Epithelial cell of proximal tubule (primary cell): ENCODE data around the gene HIRA. TPM values are rescaled to one million over a fixed set of nuclear protein-coding genes. Genes with fewer than 3 reads are reported as not detected.

Experiments used
- DNase-seq: peaks from one replicate; pipeline ENCODE4 v3.0.0-alpha.2; 2011; ENCODE audit warnings: low read depth
- H3K4me3 ChIP-seq: 2 replicates; pipeline ENCODE4 v1.5.1; 2011; ENCODE audit warnings: low read depth, mild to moderate bottlenecking, low read length
- total RNA-seq: library from RNA; depleted of rRNA; stranded (reverse); fragments of >200 nt; gene quantifications from 2 replicates; pipeline ENCODE4 v1.2.3, GENCODE V29; 2015
- TF ChIP-seq, protein P1 (sequence below): conservative IDR thresholded peaks from 2 replicates; pipeline ENCODE4 v1.5.1; 2012; ENCODE audit warnings: low read depth, mild to moderate bottlenecking, low read length

The HIRA gene
- total RNA-seq, 1 donor from 2014 or later, result 13.3 TPM

DNA sequence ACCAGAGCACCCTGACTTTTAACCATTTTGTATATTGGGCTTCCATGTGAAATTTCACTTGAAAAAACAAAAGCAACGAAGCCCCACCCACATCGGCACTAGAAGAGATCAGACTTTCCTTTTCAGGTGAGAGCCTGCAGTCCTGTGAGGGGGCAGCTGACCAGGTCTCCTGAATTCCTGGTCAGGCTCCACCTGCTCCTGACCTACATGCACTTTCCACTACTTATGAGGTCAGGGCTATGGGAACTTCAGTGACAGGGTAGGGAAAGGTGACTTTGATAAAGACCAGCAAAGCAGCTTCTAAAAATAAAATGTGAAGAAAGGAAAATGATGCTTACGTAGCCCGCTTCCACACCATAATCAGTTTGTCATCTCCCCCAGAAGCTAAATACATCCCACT is 24.7 kb downstream of the HIRA start:
- no peak for DNase-seq
- TF ChIP-seq, protein P1, sequence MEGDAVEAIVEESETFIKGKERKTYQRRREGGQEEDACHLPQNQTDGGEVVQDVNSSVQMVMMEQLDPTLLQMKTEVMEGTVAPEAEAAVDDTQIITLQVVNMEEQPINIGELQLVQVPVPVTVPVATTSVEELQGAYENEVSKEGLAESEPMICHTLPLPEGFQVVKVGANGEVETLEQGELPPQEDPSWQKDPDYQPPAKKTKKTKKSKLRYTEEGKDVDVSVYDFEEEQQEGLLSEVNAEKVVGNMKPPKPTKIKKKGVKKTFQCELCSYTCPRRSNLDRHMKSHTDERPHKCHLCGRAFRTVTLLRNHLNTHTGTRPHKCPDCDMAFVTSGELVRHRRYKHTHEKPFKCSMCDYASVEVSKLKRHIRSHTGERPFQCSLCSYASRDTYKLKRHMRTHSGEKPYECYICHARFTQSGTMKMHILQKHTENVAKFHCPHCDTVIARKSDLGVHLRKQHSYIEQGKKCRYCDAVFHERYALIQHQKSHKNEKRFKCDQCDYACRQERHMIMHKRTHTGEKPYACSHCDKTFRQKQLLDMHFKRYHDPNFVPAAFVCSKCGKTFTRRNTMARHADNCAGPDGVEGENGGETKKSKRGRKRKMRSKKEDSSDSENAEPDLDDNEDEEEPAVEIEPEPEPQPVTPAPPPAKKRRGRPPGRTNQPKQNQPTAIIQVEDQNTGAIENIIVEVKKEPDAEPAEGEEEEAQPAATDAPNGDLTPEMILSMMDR, result no peak
- H3K4me3 ChIP-seq, result no peak overlapping the region

DNA sequence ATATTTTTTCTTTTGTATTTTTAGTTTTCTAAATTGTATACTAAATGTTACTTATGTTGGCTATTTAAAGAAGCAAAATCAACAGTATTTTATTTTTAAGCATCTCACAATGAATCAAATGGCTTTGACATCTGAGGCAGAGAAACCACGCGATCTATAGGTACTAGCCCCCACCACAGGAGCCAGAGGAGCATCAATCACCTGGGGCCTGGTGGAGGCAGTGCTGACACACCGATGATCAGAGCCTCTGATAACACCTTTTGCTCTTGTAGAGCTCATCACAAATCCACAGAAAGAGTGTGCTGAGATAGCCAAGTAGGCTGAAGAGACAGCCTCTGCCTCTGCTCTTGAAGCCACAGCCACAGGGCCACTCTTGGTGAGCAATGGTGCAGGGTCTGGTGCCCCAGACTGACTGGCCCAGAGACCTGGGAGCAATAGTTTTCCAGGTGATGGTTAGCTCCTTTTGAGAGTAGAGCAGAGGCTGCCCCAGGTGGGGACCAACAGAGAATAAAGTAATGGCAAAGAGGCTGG is 25.2 kb downstream of the HIRA start:
- no peak for DNase-seq
- no peak overlapping the region for H3K4me3 ChIP-seq
- TF ChIP-seq, protein P1, result no peak

DNA sequence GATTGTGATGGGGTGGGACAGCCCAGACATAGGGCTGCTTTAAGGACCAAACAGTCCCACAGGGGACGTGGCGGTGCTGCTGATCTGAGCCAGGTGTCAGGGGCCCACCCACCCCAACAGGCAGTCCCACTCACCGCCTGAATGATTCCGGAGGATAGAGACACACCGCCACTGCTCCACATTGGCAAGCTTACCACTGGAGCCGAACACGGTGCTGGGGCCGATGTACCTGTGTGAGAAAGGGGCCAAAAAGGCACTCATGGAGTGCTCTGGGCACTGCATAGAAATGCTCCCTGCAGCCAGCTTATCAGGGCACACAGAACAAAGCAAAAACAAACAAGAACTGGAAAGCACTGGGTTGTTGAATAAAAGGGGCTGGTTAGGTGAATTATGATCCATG is 25.9 kb downstream of the HIRA start:
- DNase-seq, result no peak
- H3K4me3 ChIP-seq, result no peak overlapping the region
- TF ChIP-seq, protein P1, result no peak

DNA sequence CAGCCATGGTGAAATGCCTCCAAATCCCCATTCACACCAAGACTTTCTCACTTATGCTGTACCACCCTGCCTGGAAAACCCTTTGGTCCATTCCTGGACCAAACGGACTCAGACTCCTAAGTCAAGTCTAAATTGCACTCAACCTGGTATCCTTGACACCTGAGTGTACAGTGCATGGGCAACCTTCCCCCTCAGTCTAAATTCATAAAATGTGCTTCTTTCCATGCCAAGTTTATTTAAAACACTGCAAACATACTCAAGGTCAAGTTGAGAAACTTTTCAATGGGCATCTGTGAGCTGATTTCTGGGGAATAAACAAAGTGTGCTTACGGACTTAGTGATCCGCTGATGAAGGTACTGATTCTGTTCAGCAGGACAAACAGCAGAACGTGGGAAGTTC is 26.4 kb downstream of the HIRA start:
- H3K4me3 ChIP-seq, result no peak overlapping the region
- TF ChIP-seq, protein P1, result no peak
- no peak for DNase-seq

DNA sequence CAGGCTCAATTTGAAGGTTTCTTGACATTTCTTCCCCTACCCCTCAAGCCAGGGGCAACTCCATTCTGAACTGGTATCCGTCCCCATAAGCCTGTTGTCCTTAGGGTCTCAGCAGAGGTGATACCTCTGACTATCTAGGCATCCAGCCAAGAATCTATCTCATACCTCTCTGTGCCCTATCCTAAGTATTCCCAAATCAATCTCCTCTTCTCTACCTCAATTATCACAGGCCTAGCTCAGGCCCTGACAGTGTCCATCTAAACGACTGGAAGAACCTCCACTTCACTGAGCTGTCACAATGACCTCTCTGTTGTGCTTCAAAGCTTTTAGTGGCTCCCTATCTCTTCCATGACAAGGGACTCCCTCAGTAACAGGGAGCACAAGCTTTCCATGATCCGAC is 26.9 kb downstream of the HIRA start:
- TF ChIP-seq, protein P1, result no peak
- no peak for DNase-seq
- H3K4me3 ChIP-seq, result no peak overlapping the region

DNA sequence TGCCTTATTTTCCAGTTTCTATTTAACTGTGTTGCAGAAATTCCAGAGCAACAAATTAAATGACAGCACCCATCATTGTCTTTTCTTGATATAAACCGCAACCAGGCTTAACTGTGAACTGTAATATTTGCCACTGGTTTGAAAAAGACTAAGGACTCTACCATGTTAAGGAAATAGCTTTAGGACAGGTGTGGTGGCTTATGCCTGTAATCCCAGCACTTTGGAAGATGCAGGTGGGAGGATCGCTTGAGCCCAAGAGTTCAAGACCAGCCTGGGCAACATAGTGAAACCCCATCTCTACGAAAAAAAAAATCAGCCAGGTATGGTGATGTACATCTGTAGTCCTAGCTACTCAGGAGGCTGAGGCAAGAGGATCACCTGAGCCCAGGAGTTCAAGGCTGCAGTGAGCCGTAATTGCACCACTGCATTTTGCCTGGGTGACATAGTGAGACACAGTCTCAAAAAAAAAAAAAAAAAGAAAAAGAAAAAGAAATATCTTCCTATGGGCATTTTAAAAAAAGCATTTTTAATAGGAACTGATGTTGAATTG is 28.8 kb downstream of the HIRA start:
- H3K4me3 ChIP-seq, result no peak overlapping the region
- TF ChIP-seq, protein P1, result no peak
- no peak for DNase-seq

DNA sequence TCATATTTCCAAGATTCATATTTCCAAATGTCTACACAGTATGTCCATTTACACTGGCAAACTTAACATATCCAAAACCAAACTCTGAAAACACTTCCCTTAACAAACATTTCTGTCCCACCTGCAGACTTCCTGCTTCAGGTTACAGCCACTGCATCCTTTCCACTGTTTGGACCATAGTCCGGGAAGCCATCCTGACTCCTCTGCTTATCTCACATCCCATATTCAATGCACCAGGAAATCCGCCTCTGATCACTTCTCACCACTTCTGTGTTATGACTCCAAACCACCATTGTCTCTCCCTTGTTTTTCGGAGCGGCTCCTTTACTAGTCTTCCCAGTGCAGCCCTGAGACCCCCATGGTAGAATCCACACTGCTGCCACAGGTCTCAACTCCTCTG is 30.1 kb downstream of the HIRA start:
- no peak for DNase-seq
- TF ChIP-seq, protein P1, result no peak
- H3K4me3 ChIP-seq, result no peak overlapping the region
